A673 (cell line): ENCODE measurements around the gene ENAM.

ENCODE experiments used
- CTCF ChIP-seq: fragments of 300-800, 200-600 bp; sonication (generic); conservative IDR thresholded peaks from 2 replicates; pipeline ENCODE4 v1.5.1; 2017; ENCODE audit warnings: low read depth, mild to moderate bottlenecking, antibody characterized with exemption, low read length, moderate library complexity, mixed read lengths
- EZH2 ChIP-seq: fragments of 200-600 bp; sonication (generic); IDR thresholded peaks from 2 replicates; pipeline ENCODE4 v1.6.1; 2017; ENCODE audit warnings: borderline replicate concordance, low read depth, mild to moderate bottlenecking, mixed read lengths, antibody characterized with exemption, low read length; ENCODE audit not compliant: poor library complexity, severe bottlenecking

- TF ChIP-seq CTCF: no peak
- no peak for TF ChIP-seq EZH2
These were observed 38.8 kb upstream of the ENAM start for GRCh38 chr4:70589785-70590184.
